Activated CD4-positive, alpha-beta T cell treated with anti-CD3 and anti-CD28 coated beads for 36 hours (primary cell): ENCODE data around the gene LEUTX. TPM values are rescaled to one million over a fixed set of nuclear protein-coding genes. Genes with fewer than 3 reads are reported as not detected.
A peak's percentile ranks its signal among the peaks of the same experiment; 100 is the strongest.
"Not testable (repeated sequence)": the region's sequence is repeated elsewhere in the genome, so short reads cannot be mapped to it uniquely, and the experiment has no call there.

ENCODE experiments used
- ATAC-seq: fragments of 200-7000 bp; cut with Tn5 transposase; one replicate; pipeline ENCODE4 v1.10.0; 2021; ENCODE audit warnings: mild to moderate bottlenecking, moderate library complexity
- CTCF ChIA-PET: fragments of 350-600 bp; sonication (Branson Sonifier 250); formaldehyde crosslinking; loops from one replicate; lab custom pipeline; 2021; ENCODE audit warnings: antibody characterized with exemption; lab: Charles Lee
- POLR2A ChIA-PET: fragments of 350-600 bp; sonication (Branson Sonifier 250); formaldehyde crosslinking; loops from one replicate; lab custom pipeline; 2021; ENCODE audit warnings: antibody characterized with exemption, inconsistent platforms; lab: Charles Lee
- DNase-seq: peaks from one replicate; pipeline ENCODE4 v3.0.0-alpha.2; 2020
- H3K27ac Mint-ChIP-seq: one replicate; pipeline ENCODE4 v1.8.0; 2021; ENCODE audit warnings: mixed read lengths
- H3K27me3 Mint-ChIP-seq: one replicate; pipeline ENCODE4 v1.8.0; 2021; ENCODE audit warnings: mixed read lengths
- H3K36me3 Mint-ChIP-seq: one replicate; pipeline ENCODE4 v1.8.0; 2021; ENCODE audit warnings: low read depth, mixed read lengths
- H3K4me1 Mint-ChIP-seq: one replicate; pipeline ENCODE4 v1.8.0; 2021; ENCODE audit warnings: mixed read lengths
- H3K4me3 Mint-ChIP-seq: one replicate; pipeline ENCODE4 v1.8.0; 2021; ENCODE audit warnings: mild to moderate bottlenecking, moderate library complexity, mixed read lengths
- H3K9me3 Mint-ChIP-seq: one replicate; pipeline ENCODE4 v1.8.0; 2021; ENCODE audit warnings: low read depth, mixed read lengths
- intact Hi-C, 2 experiments: fragments of 100-400 bp; cut with DNase I in 1 of 2; cut with micrococcal nuclease in 1 of 2; formaldehyde crosslinking; loops; one replicate each; pipeline versions ENCODE4 v1.14.2 to v1.15.1; 2022 to 2024; cut with DNase I, micrococcal nuclease
- total RNA-seq, 2 experiments: library from RNA; stranded (reverse); gene quantifications; one replicate each; pipeline ENCODE4 v1.2.3, GENCODE V29; 2021

LEUTX gene
- total RNA-seq, 2 experiments from 2014 or later = not detected

DNA sequence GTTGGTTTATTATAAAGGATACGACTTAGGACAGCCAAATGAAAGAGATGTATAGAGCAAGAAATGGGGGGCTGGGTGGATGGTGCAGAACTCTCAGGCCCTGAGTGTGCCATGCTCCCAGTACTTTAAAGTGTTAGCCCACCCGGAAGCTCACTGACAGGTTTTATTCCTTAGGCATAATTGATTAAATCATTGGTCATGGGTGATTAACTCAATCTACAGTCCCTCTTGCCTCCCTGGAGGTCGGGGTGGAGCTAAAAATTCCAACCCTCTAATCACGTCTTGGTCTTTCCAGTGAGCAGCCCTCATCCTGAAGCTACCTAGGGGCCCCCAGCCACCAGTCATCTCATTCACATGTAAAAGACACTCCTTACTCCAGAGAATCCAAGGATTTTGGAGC lies 9.9 kb upstream of the LEUTX start:
- no peaks in the 10 kb centered on the region for H3K4me1 Mint-ChIP-seq
- POLR2A ChIA-PET = no interaction called here
- peaks cover 17% of the 10 kb centered on the region for H3K27me3 Mint-ChIP-seq
- no peak overlapping the region for H3K4me3 Mint-ChIP-seq
- CTCF ChIA-PET = interaction anchor here (0.8 to 1.6 kb wide), 7 partner anchors 13 to 217 kb away, joined by 3 to 7 read pairs (median 3); no protein-coding TSS in a partner anchor
- DNase-seq (no peak), ATAC-seq (no peak)
- intact Hi-C loops = loop anchor here (5.0 to 10.0 kb wide), 3 partner anchors 96 to 324 kb away; partner anchors contain the start of gene SUPT5H (in 1 of the 2)
- no peaks in the 10 kb centered on the region for H3K36me3 Mint-ChIP-seq
- no peak overlapping the region for H3K27ac Mint-ChIP-seq
- H3K9me3 Mint-ChIP-seq = peaks cover 4% of the 10 kb centered on the region

- ATAC-seq = no peak
- Mint-ChIP-seq H3K27me3 (peaks cover 31% of the 10 kb centered on the region), H3K36me3 (no peaks in the 10 kb centered on the region), H3K4me1 (no peaks in the 10 kb centered on the region), H3K9me3 (no peaks in the 10 kb centered on the region), H3K27ac (no peak overlapping the region), H3K4me3 (no peak overlapping the region)
- DNase-seq = no peak
- intact Hi-C loops = no loop called here
- CTCF ChIA-PET = interaction anchor here (1.0 to 1.6 kb wide), 2 partner anchors 12 kb away, joined by 3 to 12 read pairs; no protein-coding TSS in a partner anchor
- POLR2A ChIA-PET = no interaction called here
These were observed 2.2 kb downstream of the LEUTX start for GRCh38 chr19:39780894-39781293.

DNA sequence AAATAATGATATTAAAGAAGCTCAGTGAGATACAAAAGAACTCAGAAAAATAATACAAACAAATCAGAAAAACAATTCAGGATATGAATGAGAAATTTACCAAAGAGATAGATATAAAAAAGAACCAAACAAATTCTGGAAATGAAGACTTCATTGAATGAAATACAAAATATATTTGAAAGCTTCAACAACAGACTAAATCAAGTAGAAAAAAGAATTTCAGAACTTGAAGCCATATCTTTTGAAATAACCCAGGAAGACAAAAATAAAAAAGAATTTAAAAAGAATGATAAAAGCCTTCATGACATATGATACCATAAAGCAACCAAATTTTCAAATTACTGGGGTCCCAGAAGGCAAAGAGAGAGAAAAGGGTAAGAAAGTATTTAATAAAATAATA lies 9.6 kb downstream of the LEUTX start:
- peaks cover 20% of the 10 kb centered on the region for H3K27me3 Mint-ChIP-seq
- DNase-seq = no peak
- H3K4me1 Mint-ChIP-seq = no peaks in the 10 kb centered on the region
- H3K27ac Mint-ChIP-seq = no peak overlapping the region
- H3K36me3 Mint-ChIP-seq = no peaks in the 10 kb centered on the region
- H3K9me3 Mint-ChIP-seq = peaks cover 12% of the 10 kb centered on the region
- no peak for ATAC-seq
- POLR2A ChIA-PET = no interaction called here
- intact Hi-C loops = no loop called here
- CTCF ChIA-PET = interaction anchor here (0.8 to 1.5 kb wide), 2 partner anchors 21 to 55 kb away, joined by 3 to 6 read pairs; no protein-coding TSS in a partner anchor
- H3K4me3 Mint-ChIP-seq = no peak overlapping the region

DNA sequence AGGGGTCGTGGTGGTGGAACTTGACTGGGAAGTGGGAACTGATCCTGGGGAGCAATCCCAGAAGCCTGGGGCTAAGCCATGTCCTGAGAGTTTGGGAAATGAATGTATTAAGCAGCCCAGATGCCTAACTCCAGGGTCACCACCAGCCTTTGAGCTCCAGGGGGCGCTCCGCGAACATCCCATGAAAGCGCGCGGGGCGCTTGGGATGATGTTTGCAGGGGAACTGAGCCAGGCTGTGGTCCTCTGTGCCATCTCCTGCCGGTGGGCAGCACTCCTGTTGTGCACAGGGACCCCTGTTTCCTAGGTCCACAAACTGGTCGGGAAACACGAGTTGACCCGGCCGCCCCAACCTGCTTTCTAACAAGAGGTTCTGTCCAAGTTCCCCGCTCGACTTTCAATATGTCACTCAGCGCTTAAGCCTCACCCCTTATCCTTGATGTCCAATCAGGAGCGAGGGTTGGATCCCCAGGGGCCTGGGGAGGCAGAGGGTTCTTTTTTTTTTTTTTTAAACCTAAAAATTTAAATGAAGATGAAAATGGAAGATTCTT lies 14.4 kb downstream of the LEUTX start:
- peak; percentile 87 for DNase-seq
- Mint-ChIP-seq H3K4me1 (no peaks in the 10 kb centered on the region), H3K27me3 (peaks cover 5% of the 10 kb centered on the region), H3K27ac (no peak overlapping the region), H3K4me3 (peak overlapping the region; percentile 68), H3K9me3 (peaks cover 6% of the 10 kb centered on the region), H3K36me3 (no peaks in the 10 kb centered on the region)
- intact Hi-C loops = loop anchor here (1.0 to 2.0 kb wide), 6 partner anchors 31 to 429 kb away; partner anchors contain the start of genes FBL (in 1 of the 2) and PSMC4 (in 1 of the 2)
- POLR2A ChIA-PET = no interaction called here
- CTCF ChIA-PET = interaction anchor here (0.6 to 4.7 kb wide), 33 partner anchors 9 to 283 kb away, joined by 3 to 77 read pairs (median 5); partner anchors contain the start of genes DYRK1B, FBL and PSMC4
- peak; percentile 97 for ATAC-seq

DNA sequence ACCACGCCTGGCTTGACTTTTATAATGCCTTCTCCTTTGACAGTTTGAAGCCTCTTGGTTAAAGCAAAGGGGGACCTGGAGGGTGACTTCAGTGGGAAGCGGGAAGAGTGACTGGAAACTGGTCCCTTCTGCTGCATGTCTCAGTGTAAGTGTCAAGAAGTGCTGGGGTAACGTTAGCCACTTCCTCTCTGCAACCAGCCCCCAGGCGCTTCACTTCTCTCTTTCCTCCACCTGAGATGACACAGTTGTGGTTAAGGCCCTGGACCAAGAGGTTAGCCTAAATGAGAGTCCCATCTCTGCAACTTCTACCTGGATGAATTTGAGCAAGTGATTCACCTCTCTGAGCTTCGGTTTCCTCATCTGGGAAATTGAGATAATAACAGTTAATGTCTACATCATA lies 16.3 kb downstream of the LEUTX start:
- ATAC-seq (no peak), DNase-seq (no peak)
- ChIA-PET POLR2A (no interaction called here), CTCF (interaction anchor here (1.1 to 4.7 kb wide), 2 partner anchors 12 to 49 kb away, joined by 3 to 77 read pairs; partner anchors contain the start of gene FBL)
- Mint-ChIP-seq H3K4me3 (no peak overlapping the region), H3K27ac (no peak overlapping the region), H3K36me3 (no peaks in the 10 kb centered on the region), H3K4me1 (no peaks in the 10 kb centered on the region), H3K9me3 (no peaks in the 10 kb centered on the region), H3K27me3 (peaks cover 5% of the 10 kb centered on the region)
- intact Hi-C loops = no loop called here

DNA sequence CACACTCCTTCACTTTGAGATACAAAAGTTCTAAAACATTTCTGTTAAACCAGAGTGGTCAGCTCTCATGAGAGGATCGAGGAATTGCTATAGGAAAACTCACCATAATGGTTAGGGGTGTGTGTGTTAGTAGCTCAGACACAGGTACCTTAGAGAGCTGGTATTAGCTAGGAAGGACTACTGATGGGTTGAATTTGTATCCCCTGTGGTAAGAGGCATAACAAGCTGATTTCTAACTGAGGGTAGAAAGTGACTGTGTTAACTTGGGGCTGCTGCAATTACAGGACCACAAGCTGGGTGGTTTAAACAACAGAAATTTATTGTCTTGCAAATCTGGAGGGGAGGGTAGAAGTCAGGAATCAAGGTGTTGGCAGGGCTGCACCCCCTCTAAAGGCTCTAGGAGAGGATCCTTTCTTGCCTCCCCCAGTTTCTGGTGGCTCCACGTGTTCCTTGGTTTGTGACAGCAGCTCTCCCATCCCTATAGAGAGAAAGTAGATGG lies 17.4 kb downstream of the LEUTX start:
- Mint-ChIP-seq H3K4me3 (no peak overlapping the region), H3K4me1 (no peaks in the 10 kb centered on the region), H3K27ac (no peak overlapping the region), H3K9me3 (no peaks in the 10 kb centered on the region), H3K27me3 (peaks cover 5% of the 10 kb centered on the region), H3K36me3 (no peaks in the 10 kb centered on the region)
- ATAC-seq (no peak), DNase-seq (no peak)
- intact Hi-C loops = no loop called here
- POLR2A ChIA-PET = no interaction called here
- CTCF ChIA-PET = interaction anchor here (0.5 to 1.5 kb wide), 6 partner anchors 10 to 369 kb away, joined by 3 to 7 read pairs (median 3); no protein-coding TSS in a partner anchor

GRCh38 chr19:39797083-39797482 lies 18.4 kb downstream of the LEUTX start:
- H3K9me3 Mint-ChIP-seq = no peaks in the 10 kb centered on the region
- H3K36me3 Mint-ChIP-seq = no peaks in the 10 kb centered on the region
- ChIA-PET POLR2A (no interaction called here), CTCF (interaction anchor here (1.3 kb wide), 1 partner anchor 9 kb away, joined by 3 read pairs; no protein-coding TSS in a partner anchor)
- DNase-seq = no peak
- no peak for ATAC-seq
- no peak overlapping the region for H3K4me3 Mint-ChIP-seq
- H3K27me3 Mint-ChIP-seq = peaks cover 5% of the 10 kb centered on the region
- intact Hi-C loops = no loop called here
- H3K4me1 Mint-ChIP-seq = no peaks in the 10 kb centered on the region
- H3K27ac Mint-ChIP-seq = no peak overlapping the region

GRCh38 chr19:39802958-39803357 lies 24.3 kb downstream of the LEUTX start:
- no peak overlapping the region for H3K4me3 Mint-ChIP-seq
- no peaks in the 10 kb centered on the region for H3K4me1 Mint-ChIP-seq
- H3K27ac Mint-ChIP-seq = no peak overlapping the region
- ChIA-PET POLR2A (no interaction called here), CTCF (interaction anchor here (0.6 to 1.7 kb wide), 4 partner anchors 11 to 916 kb away, joined by 3 to 7 read pairs (median 5); no protein-coding TSS in a partner anchor)
- no peak for ATAC-seq
- intact Hi-C loops = no loop called here
- H3K27me3 Mint-ChIP-seq = peaks cover 9% of the 10 kb centered on the region
- H3K36me3 Mint-ChIP-seq = no peaks in the 10 kb centered on the region
- no peaks in the 10 kb centered on the region for H3K9me3 Mint-ChIP-seq
- no peak for DNase-seq

DNA sequence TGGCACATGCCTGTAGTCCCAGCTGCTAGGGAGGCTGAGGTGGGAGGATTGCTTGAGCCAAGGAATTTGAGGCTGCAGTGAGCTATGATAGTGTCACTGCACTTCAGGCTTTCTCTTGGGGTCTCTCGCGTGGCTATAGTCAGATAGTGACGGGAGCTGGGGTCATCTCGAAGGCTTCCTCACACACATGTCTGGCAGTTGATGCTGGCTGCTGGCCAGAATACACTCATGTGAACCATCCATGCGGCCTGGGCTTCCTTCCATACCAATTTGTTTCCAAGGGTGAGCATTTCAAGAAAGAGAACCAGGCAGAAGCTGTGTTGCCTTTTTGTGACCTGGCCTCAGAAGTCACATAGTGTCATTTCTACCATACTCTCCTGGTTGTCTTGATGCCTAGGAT lies 26.4 kb downstream of the LEUTX start:
- Mint-ChIP-seq H3K9me3 (no peaks in the 10 kb centered on the region), H3K4me1 (no peaks in the 10 kb centered on the region), H3K27me3 (peaks cover 9% of the 10 kb centered on the region), H3K27ac (no peak overlapping the region), H3K36me3 (no peaks in the 10 kb centered on the region), H3K4me3 (no peak overlapping the region)
- ChIA-PET POLR2A (no interaction called here), CTCF (interaction anchor here (0.5 to 1.7 kb wide), 3 partner anchors 8 to 214 kb away, joined by 3 to 8 read pairs (median 3); no protein-coding TSS in a partner anchor)
- no peak for ATAC-seq
- no peak for DNase-seq
- intact Hi-C loops = no loop called here

DNA sequence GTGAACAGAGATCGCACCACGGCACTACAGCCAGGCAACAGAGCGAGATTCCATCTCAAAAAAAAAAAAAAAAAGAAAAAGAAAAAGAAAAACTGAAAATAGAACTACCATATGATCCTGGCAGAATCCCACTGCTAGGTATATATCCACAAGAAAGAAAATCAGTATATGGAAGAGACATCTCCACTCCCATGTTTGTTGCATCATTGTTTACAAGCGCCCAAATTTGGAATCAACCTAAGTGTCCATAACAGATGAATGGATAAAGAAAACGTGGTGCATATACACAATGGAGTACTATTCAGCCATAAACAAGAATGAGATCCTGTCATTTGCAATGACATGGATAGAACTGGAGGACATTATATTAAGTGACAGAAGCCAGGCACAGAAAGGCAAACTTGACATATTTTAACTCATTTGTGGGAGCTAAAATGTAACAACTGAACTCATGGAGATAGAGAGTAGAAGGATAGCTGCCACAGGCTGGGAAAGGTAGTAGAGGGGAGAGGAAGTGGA lies 29.3 kb downstream of the LEUTX start:
- DNase-seq = no peak
- no peak overlapping the region for H3K4me3 Mint-ChIP-seq
- ChIA-PET CTCF (interaction anchor here (0.5 to 1.5 kb wide), 3 partner anchors 15 to 55 kb away, joined by 3 to 5 read pairs (median 3); no protein-coding TSS in a partner anchor), POLR2A (no interaction called here)
- intact Hi-C loops = no loop called here
- H3K36me3 Mint-ChIP-seq = no peaks in the 10 kb centered on the region
- H3K27me3 Mint-ChIP-seq = peaks cover 5% of the 10 kb centered on the region
- H3K9me3 Mint-ChIP-seq = no peaks in the 10 kb centered on the region
- H3K4me1 Mint-ChIP-seq = no peaks in the 10 kb centered on the region
- H3K27ac Mint-ChIP-seq = no peak overlapping the region
- ATAC-seq = no peak

DNA sequence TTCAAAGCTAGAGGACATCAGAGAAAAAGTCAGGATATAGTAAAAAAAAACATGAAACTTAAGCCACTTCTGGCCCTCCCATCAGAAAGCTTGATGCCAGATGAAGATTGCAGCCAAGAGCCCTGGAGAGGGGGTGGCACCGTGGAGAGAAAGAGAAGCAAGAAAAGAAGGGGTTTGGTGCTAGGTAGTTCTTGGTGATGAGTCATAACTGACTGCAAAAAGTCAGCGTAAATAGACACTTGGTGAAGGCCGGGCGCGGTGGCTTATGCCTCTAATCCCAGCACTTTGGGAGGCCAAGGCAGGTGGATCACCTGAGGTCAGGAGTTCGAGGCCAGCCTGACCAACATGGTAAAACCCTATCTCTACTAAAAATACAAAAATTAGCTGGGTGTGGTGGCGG lies 30.0 kb downstream of the LEUTX start:
- H3K9me3 Mint-ChIP-seq, H3K4me3 Mint-ChIP-seq, intact Hi-C loops, DNase-seq, H3K27me3 Mint-ChIP-seq, POLR2A ChIA-PET, H3K36me3 Mint-ChIP-seq, H3K4me1 Mint-ChIP-seq, H3K27ac Mint-ChIP-seq, ATAC-seq: not testable (repeated sequence)
- CTCF ChIA-PET = interaction anchor here (0.5 to 1.4 kb wide), 3 partner anchors 14 to 47 kb away, joined by 3 to 6 read pairs (median 3); no protein-coding TSS in a partner anchor
